GM19324 (cell line): ENCODE results near the gene AGA.

Source experiments
- ATAC-seq: cut with Tn5 transposase; IDR thresholded peaks from one replicate; pipeline ENCODE4 v1.9.1; 2021; ENCODE audit warnings: mild to moderate bottlenecking, moderate library complexity; ENCODE audit not compliant: unreplicated experiment, low FRiP score

Gene AGA

GRCh38 chr4:177447417-177448004 lies 5.3 kb upstream of the AGA start:
- ATAC-seq = no peak

GRCh38 chr4:177446586-177446985 lies 4.3 kb upstream of the AGA start:
- no peak for ATAC-seq

GRCh38 chr4:177444911-177445736 lies 2.9 kb upstream of the AGA start:
- no peak for ATAC-seq

- peak; percentile 20 for ATAC-seq
These were observed 1.0 kb downstream of the AGA start for GRCh38 chr4:177441061-177441802.

GRCh38 chr4:177436456-177436855 lies 5.8 kb downstream of the AGA start:
- no peak for ATAC-seq

GRCh38 chr4:177434667-177435066 lies 7.6 kb downstream of the AGA start:
- no peak for ATAC-seq

- ATAC-seq = no peak
These were observed 15.0 kb downstream of the AGA start for GRCh38 chr4:177427192-177427591.

- ATAC-seq = no peak
These were observed 22.8 kb downstream of the AGA start for GRCh38 chr4:177419434-177419833.

- ATAC-seq = no peak
These were observed 28.6 kb downstream of the AGA start for GRCh38 chr4:177413656-177414055.

GRCh38 chr4:177413076-177413475 lies 29.2 kb downstream of the AGA start:
- ATAC-seq = no peak

- ATAC-seq = no peak
These were observed 30.2 kb downstream of the AGA start for GRCh38 chr4:177411996-177412395.

- no peak for ATAC-seq
These were observed 31.7 kb downstream of the AGA start for GRCh38 chr4:177410566-177410965.

GRCh38 chr4:177408023-177408422 lies 34.2 kb downstream of the AGA start:
- ATAC-seq = no peak

- no peak for ATAC-seq
These were observed 36.7 kb downstream of the AGA start for GRCh38 chr4:177405508-177405907.

- no peak for ATAC-seq
These were observed 37.3 kb downstream of the AGA start for GRCh38 chr4:177404986-177405385.

- ATAC-seq = no peak
These were observed 37.9 kb downstream of the AGA start for GRCh38 chr4:177404342-177404741.

GRCh38 chr4:177403746-177404145 lies 38.5 kb downstream of the AGA start:
- ATAC-seq = no peak

GRCh38 chr4:177401658-177402273 lies 40.5 kb downstream of the AGA start:
- no peak for ATAC-seq

- ATAC-seq = no peak
These were observed 42.2 kb downstream of the AGA start for GRCh38 chr4:177400030-177400429.

GRCh38 chr4:177396352-177396751 lies 45.9 kb downstream of the AGA start:
- ATAC-seq = no peak

- no peak for ATAC-seq
These were observed 49.0 kb downstream of the AGA start for GRCh38 chr4:177393236-177393635.
